GM18498 (cell line): ENCODE measurements around the gene RHBDL1.
A peak's percentile ranks its signal among the peaks of the same experiment; 100 is the strongest.
"Not testable (repeated sequence)": the region's sequence is repeated elsewhere in the genome, so short reads cannot be mapped to it uniquely, and the experiment has no call there.

Source experiments
- ATAC-seq: cut with Tn5 transposase; IDR thresholded peaks from one replicate; pipeline ENCODE4 v1.9.1; 2021; ENCODE audit warnings: mild to moderate bottlenecking, moderate library complexity; ENCODE audit not compliant: unreplicated experiment

Gene RHBDL1

GRCh38 chr16:704047-704446, 28.6 kb downstream of the RHBDL1 start:
- ATAC-seq = no peak

GRCh38 chr16:704552-705380, 29.3 kb downstream of the RHBDL1 start:
- ATAC-seq = no peak

- ATAC-seq = no peak
Measured at GRCh38 chr16:705431-706188, 30.1 kb downstream of the RHBDL1 start, which contains the start of gene FBXL16. Gene FBXL16, minus strand, starts transcription at chr16:705801. Its CDS starts 8,396 bp downstream, at chr16:697405.

GRCh38 chr16:706189-707061, 31.0 kb downstream of the RHBDL1 start:
- no peak for ATAC-seq

- ATAC-seq = no peak
Measured at GRCh38 chr16:707062-707538, 31.6 kb downstream of the RHBDL1 start.

GRCh38 chr16:708019-708418, 32.5 kb downstream of the RHBDL1 start:
- ATAC-seq = no peak

GRCh38 chr16:708959-709358, 33.5 kb downstream of the RHBDL1 start:
- ATAC-seq = no peak

- ATAC-seq = no peak
Measured at GRCh38 chr16:709566-710499, 34.4 kb downstream of the RHBDL1 start.

GRCh38 chr16:710500-711075, 35.1 kb downstream of the RHBDL1 start:
- no peak for ATAC-seq

GRCh38 chr16:711084-711483, 35.6 kb downstream of the RHBDL1 start:
- no peak for ATAC-seq

GRCh38 chr16:711548-712320, 36.3 kb downstream of the RHBDL1 start:
- ATAC-seq = peak; percentile 42

GRCh38 chr16:712740-713250, 37.3 kb downstream of the RHBDL1 start:
- not testable (repeated sequence) for ATAC-seq

GRCh38 chr16:714079-714478, 38.6 kb downstream of the RHBDL1 start:
- ATAC-seq = no peak

GRCh38 chr16:714558-715476, 39.3 kb downstream of the RHBDL1 start, which contains the start of gene METRN:
Gene METRN, plus strand, starts transcription at chr16:715118. Its CDS starts 172 bp downstream, at chr16:715290.
- ATAC-seq = peak; percentile 77

- peak; percentile 14 for ATAC-seq
Measured at GRCh38 chr16:715477-716199, 40.2 kb downstream of the RHBDL1 start.

GRCh38 chr16:716200-716568, 40.7 kb downstream of the RHBDL1 start:
- no peak for ATAC-seq
